ENCODE results near the gene MPHOSPH9. TPM values are rescaled to one million over a fixed set of nuclear protein-coding genes. Genes with fewer than 3 reads are reported as not detected.
A peak's percentile ranks its signal among the peaks of the same experiment; 100 is the strongest.

The MPHOSPH9 gene
- total and polyA plus RNA-seq, 2 of the 13 experiments (the other 11 are each of a cell fraction or from before 2014, with no cell fraction given), result 20.3 to 63.4 TPM

DNA sequence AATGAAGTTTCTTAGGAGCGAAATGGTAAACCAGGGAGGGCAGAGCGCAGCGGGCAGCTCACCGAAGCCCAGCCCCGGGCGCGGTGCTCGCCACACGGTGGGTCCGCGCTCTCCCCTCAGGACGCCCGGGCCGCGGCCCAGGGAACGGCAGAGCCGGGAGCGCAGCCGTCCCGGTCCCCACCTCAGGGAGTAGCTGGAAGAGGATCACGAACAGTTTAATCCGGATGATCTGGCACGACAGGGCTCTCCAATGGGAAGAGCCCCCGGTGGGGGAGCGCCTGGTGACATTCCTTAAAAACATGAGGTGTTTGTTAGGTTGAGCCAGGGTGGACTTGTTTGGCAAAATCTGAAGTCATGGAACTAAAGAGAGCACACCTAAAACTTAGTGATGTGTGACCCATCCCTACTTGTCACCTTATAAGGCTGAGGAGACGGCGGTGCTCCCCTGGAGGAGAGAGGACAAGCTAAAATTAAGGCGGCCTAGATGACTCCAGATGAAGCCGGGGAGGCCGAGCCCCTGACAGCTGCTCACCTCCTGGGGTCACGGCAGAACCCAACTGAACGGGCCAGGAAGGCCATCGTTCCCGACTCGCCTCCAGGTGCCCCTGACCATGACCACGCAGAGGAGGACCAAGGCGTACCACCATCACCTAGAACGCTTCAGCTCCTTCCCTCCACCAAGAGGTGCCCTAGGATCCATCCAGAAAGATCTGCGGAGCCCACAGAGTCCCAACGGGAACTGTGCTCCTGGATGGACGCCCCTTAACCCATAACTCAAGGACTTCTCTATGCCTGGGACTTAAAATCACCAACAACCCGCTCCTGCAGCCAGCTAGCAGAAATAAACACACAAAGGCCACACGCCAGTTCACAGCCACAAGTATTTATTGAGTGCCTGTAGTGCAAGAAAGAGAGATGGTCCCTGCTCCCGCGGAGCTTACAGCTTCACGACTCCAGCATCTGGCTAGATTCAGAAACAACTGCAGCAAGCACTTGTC, 81.2 kb downstream of the MPHOSPH9 start (continued):
- TF ChIP-seq KLF13 (CRISPR knock-in tag; IDR thresholded peaks at IDR 0.05) (no peak), PHF20 (CRISPR knock-in tag; IDR thresholded peaks at IDR 0.05) (no peak), TSC22D2 (CRISPR knock-in tag; IDR thresholded peaks at IDR 0.05; ENCODE audit: borderline replicate concordance) (no peak), HOXD1 (CRISPR knock-in tag; IDR thresholded peaks at IDR 0.05) (no peak), RBFOX2 (IDR thresholded peaks at IDR 0.05; ENCODE audit: low read depth, low read length) (peak; percentile 39; the same call in 1 of the 2 replicates), SP4 (CRISPR knock-in tag; IDR thresholded peaks at IDR 0.05) (peak; percentile 42; the same call in 1 of the 2 replicates), ZNF570 (CRISPR knock-in tag; IDR thresholded peaks at IDR 0.05; ENCODE audit: borderline replicate concordance) (no peak), EEA1 (CRISPR knock-in tag; IDR thresholded peaks at IDR 0.05; ENCODE audit: borderline replicate concordance) (no peak), ATAD3A (CRISPR knock-in tag; IDR thresholded peaks at IDR 0.05) (no peak), SCMH1 (CRISPR knock-in tag; IDR thresholded peaks at IDR 0.05; ENCODE audit: borderline replicate concordance) (no peak), ZNF768 (CRISPR knock-in tag; IDR thresholded peaks at IDR 0.05) (no peak), BHLHE40 (IDR thresholded peaks at IDR 0.05; ENCODE audit: low read length) (no peak), NR1H2 (CRISPR knock-in tag; IDR thresholded peaks at IDR 0.05; ENCODE audit: borderline replicate concordance, low read depth) (no peak), HNRNPK (IDR thresholded peaks at IDR 0.05; ENCODE audit: low read depth, low read length, poor library complexity, severe bottlenecking) (no peak), ZNF10 (CRISPR knock-in tag; IDR thresholded peaks at IDR 0.05; ENCODE audit: borderline replicate concordance, low read depth) (no peak)
- TF ChIP-seq, protein P1, sequence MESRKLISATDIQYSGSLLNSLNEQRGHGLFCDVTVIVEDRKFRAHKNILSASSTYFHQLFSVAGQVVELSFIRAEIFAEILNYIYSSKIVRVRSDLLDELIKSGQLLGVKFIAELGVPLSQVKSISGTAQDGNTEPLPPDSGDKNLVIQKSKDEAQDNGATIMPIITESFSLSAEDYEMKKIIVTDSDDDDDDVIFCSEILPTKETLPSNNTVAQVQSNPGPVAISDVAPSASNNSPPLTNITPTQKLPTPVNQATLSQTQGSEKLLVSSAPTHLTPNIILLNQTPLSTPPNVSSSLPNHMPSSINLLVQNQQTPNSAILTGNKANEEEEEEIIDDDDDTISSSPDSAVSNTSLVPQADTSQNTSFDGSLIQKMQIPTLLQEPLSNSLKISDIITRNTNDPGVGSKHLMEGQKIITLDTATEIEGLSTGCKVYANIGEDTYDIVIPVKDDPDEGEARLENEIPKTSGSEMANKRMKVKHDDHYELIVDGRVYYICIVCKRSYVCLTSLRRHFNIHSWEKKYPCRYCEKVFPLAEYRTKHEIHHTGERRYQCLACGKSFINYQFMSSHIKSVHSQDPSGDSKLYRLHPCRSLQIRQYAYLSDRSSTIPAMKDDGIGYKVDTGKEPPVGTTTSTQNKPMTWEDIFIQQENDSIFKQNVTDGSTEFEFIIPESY (CRISPR knock-in tag; IDR thresholded peaks at IDR 0.05), result peak; percentile 93
- TF ChIP-seq, protein P2, sequence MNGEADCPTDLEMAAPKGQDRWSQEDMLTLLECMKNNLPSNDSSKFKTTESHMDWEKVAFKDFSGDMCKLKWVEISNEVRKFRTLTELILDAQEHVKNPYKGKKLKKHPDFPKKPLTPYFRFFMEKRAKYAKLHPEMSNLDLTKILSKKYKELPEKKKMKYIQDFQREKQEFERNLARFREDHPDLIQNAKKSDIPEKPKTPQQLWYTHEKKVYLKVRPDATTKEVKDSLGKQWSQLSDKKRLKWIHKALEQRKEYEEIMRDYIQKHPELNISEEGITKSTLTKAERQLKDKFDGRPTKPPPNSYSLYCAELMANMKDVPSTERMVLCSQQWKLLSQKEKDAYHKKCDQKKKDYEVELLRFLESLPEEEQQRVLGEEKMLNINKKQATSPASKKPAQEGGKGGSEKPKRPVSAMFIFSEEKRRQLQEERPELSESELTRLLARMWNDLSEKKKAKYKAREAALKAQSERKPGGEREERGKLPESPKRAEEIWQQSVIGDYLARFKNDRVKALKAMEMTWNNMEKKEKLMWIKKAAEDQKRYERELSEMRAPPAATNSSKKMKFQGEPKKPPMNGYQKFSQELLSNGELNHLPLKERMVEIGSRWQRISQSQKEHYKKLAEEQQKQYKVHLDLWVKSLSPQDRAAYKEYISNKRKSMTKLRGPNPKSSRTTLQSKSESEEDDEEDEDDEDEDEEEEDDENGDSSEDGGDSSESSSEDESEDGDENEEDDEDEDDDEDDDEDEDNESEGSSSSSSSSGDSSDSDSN (CRISPR knock-in tag; IDR thresholded peaks at IDR 0.05), result peak; percentile 77
- TF ChIP-seq, protein P3, sequence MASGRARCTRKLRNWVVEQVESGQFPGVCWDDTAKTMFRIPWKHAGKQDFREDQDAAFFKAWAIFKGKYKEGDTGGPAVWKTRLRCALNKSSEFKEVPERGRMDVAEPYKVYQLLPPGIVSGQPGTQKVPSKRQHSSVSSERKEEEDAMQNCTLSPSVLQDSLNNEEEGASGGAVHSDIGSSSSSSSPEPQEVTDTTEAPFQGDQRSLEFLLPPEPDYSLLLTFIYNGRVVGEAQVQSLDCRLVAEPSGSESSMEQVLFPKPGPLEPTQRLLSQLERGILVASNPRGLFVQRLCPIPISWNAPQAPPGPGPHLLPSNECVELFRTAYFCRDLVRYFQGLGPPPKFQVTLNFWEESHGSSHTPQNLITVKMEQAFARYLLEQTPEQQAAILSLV (CRISPR knock-in tag; IDR thresholded peaks at IDR 0.05; ENCODE audit: borderline replicate concordance), result no peak
- TF ChIP-seq, protein P4, sequence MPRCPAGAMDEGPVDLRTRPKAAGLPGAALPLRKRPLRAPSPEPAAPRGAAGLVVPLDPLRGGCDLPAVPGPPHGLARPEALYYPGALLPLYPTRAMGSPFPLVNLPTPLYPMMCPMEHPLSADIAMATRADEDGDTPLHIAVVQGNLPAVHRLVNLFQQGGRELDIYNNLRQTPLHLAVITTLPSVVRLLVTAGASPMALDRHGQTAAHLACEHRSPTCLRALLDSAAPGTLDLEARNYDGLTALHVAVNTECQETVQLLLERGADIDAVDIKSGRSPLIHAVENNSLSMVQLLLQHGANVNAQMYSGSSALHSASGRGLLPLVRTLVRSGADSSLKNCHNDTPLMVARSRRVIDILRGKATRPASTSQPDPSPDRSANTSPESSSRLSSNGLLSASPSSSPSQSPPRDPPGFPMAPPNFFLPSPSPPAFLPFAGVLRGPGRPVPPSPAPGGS (CRISPR knock-in tag; IDR thresholded peaks at IDR 0.05), result 0 out of 2 replicates have a peak, but pooled peaks have one; percentile 28
- TF ChIP-seq, protein P5, sequence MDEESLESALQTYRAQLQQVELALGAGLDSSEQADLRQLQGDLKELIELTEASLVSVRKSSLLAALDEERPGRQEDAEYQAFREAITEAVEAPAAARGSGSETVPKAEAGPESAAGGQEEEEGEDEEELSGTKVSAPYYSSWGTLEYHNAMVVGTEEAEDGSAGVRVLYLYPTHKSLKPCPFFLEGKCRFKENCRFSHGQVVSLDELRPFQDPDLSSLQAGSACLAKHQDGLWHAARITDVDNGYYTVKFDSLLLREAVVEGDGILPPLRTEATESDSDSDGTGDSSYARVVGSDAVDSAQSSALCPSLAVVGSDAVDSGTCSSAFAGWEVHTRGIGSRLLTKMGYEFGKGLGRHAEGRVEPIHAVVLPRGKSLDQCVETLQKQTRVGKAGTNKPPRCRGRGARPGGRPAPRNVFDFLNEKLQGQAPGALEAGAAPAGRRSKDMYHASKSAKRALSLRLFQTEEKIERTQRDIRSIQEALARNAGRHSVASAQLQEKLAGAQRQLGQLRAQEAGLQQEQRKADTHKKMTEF (CRISPR knock-in tag; IDR thresholded peaks at IDR 0.05), result peak; percentile 27; the same call in 1 of the 2 replicates
